CD14-positive monocyte (primary cell): ENCODE measurements around the gene TYW1. TPM values are rescaled to one million over a fixed set of nuclear protein-coding genes. Genes with fewer than 3 reads are reported as not detected.

Source experiments
- DNase-seq, 3 donors: peaks; one replicate each; pipeline ENCODE4 v3.0.0-alpha.2; 2011 to 2022
- H2AFZ ChIP-seq: 2 replicates; pipeline ENCODE4 v1.6.0; 2012; ENCODE audit warnings: mild to moderate bottlenecking, low read depth, low read length, inconsistent platforms; ENCODE audit not compliant: insufficient read depth, poor library complexity, severe bottlenecking
- H3K27ac ChIP-seq, 2 donors: 1 replicate in 1 of 2; 2 replicates in 1 of 2; pipeline ENCODE4 v1.5.1; 2012 to 2013; ENCODE audit warnings: low read length in 2 of 2, control low read depth in 1 of 2, inconsistent platforms in 1 of 2, low read depth in 1 of 2, mild to moderate bottlenecking in 1 of 2
- H3K27me3 ChIP-seq, 2 donors: one replicate each; pipeline versions ENCODE4 v1.6.0 to v1.6.1; 2011 to 2013; ENCODE audit warnings: low read length in 2 of 2; ENCODE audit not compliant: control insufficient read depth in 2 of 2, insufficient read depth in 2 of 2
- H3K36me3 ChIP-seq, 2 donors: replicated peaks in 1 of 2; 1 replicate in 1 of 2; 2 replicates in 1 of 2; pipeline versions ENCODE4 v1.5.1 to v1.6.1; 2012 to 2013; ENCODE audit warnings: low read length in 2 of 2, control low read depth in 1 of 2, inconsistent platforms in 1 of 2, mild to moderate bottlenecking in 1 of 2; ENCODE audit not compliant: insufficient read depth in 2 of 2, control insufficient read depth in 1 of 2
- H3K4me1 ChIP-seq, 2 donors: 1 replicate in 1 of 2; 2 replicates in 1 of 2; pipeline versions ENCODE4 v1.5.1 to v1.6.1; 2012 to 2013; ENCODE audit warnings: low read length in 2 of 2, control low read depth in 1 of 2, inconsistent platforms in 1 of 2, mild to moderate bottlenecking in 1 of 2, moderate library complexity in 1 of 2; ENCODE audit not compliant: insufficient read depth in 2 of 2, control insufficient read depth in 1 of 2
- H3K4me2 ChIP-seq: replicated peaks from 2 replicates; pipeline ENCODE3; 2012; ENCODE audit warnings: low read length, moderate library complexity, mild to moderate bottlenecking; ENCODE audit not compliant: poor library complexity, severe bottlenecking; ENCODE audit errors: extremely low read depth
- H3K4me3 ChIP-seq, 3 experiments: fragments of 200-600 bp in 1 of 3; sonication (generic) in 1 of 3; replicated peaks in 1 of 3; 1 replicate in 2 of 3; 2 replicates in 1 of 3; pipeline ENCODE4 v1.5.1; 2011 to 2013; ENCODE audit warnings: low read length in 3 of 3, mild to moderate bottlenecking in 3 of 3, control low read depth in 2 of 3, low read depth in 2 of 3, inconsistent platforms in 1 of 3, moderate library complexity in 1 of 3
- H3K79me2 ChIP-seq: 2 replicates; pipeline ENCODE4 v1.6.0; 2012; ENCODE audit warnings: mild to moderate bottlenecking, control low read depth, inconsistent platforms, low read length, moderate library complexity; ENCODE audit not compliant: insufficient read depth
- H3K9ac ChIP-seq: 2 replicates; pipeline ENCODE4 v1.6.0; 2017; ENCODE audit warnings: low read length, mild to moderate bottlenecking; ENCODE audit not compliant: insufficient read depth, poor library complexity, severe bottlenecking
- H3K9me3 ChIP-seq, 2 donors: replicated peaks in 1 of 2; 1 replicate in 1 of 2; 2 replicates in 1 of 2; pipeline versions ENCODE4 v1.5.1 to v1.6.1; 2012 to 2013; ENCODE audit warnings: low read length in 2 of 2, control low read depth in 1 of 2; ENCODE audit not compliant: control insufficient read depth in 1 of 2, insufficient read depth in 1 of 2
- H4K20me1 ChIP-seq: 2 replicates; pipeline ENCODE4 v1.6.0; 2012; ENCODE audit warnings: mild to moderate bottlenecking, low read length, control low read depth, moderate library complexity; ENCODE audit not compliant: insufficient read depth
- H3K27ac Mint-ChIP-seq, 7 donors: one replicate each; pipeline ENCODE4 v1.8.0; 2020; ENCODE audit warnings: mild to moderate bottlenecking in 7 of 7, mixed read lengths in 7 of 7, moderate library complexity in 6 of 7, inconsistent platforms in 2 of 7
- H3K27me3 Mint-ChIP-seq, 3 donors: one replicate each; pipeline ENCODE4 v1.8.0; 2021 to 2022; ENCODE audit warnings: low read depth in 3 of 3, mild to moderate bottlenecking in 3 of 3, mixed read lengths in 3 of 3, moderate library complexity in 3 of 3, inconsistent platforms in 1 of 3
- H3K36me3 Mint-ChIP-seq, 2 donors: one replicate each; pipeline ENCODE4 v1.8.0; 2020; ENCODE audit warnings: mixed read lengths in 2 of 2, inconsistent platforms in 1 of 2, mild to moderate bottlenecking in 1 of 2
- H3K4me1 Mint-ChIP-seq: one replicate; pipeline ENCODE4 v1.8.0; 2020; ENCODE audit warnings: mild to moderate bottlenecking, mixed read lengths
- H3K4me3 Mint-ChIP-seq, 2 donors: one replicate each; pipeline ENCODE4 v1.8.0; 2020; ENCODE audit warnings: mild to moderate bottlenecking in 2 of 2, mixed read lengths in 2 of 2, moderate library complexity in 1 of 2
- H3K9me3 Mint-ChIP-seq, 7 donors: one replicate each; pipeline ENCODE4 v1.8.0; 2020 to 2022; ENCODE audit warnings: mixed read lengths in 7 of 7, mild to moderate bottlenecking in 6 of 7, moderate library complexity in 6 of 7, inconsistent platforms in 2 of 7
- WGBS: methylation state at CpG from one replicate; pipeline ENCODE4 v1.1.5; 2013; ENCODE audit warnings: missing lambda C conversion rate; ENCODE audit not compliant: insufficient coverage; 5-methylcytosine and 5-hydroxymethylcytosine counted together
- intact Hi-C, 2 donors: fragments of 100-400 bp; cut with micrococcal nuclease; formaldehyde crosslinking; loops; one replicate each; pipeline versions ENCODE4 v1.15.0 to v1.15.1; 2023
- polyA plus RNA-seq, 3 donors: library from polyadenylated mRNA; depleted of rRNA in 1 of 3; unstranded in 2 of 3; stranded (reverse) in 1 of 3; fragments of 300-500 nt in 2 of 3; fragments of >200 nt in 1 of 3; fragmentation: Illumina TruSeq in 2 of 3; gene quantifications; 1 replicate in 2 of 3; 2 replicates in 1 of 3; pipeline ENCODE4 v1.2.3, GENCODE V29; 2012 to 2021
- TF ChIP-seq, protein P1 (sequence below): fragments of 200-600 bp; IDR thresholded peaks from one replicate; pipeline ENCODE4 v1.8.0; 2022; ENCODE audit warnings: antibody characterized with exemption, mild to moderate bottlenecking

TYW1 gene
- polyA plus RNA-seq, 3 donors: 6.3 to 9.0 (median 7.2) TPM

GRCh38 chr7:66952343-66953043 lies 44.1 kb upstream of the TYW1 start:
- Histone ChIP-seq H3K36me3 (peaks cover 88 to 98% of the 10 kb centered on the region in 2 donors), H3K4me2 (no peak overlapping the region), H3K9me3 (no peaks in the 10 kb centered on the region), H3K27me3 (no peaks in the 10 kb centered on the region), H3K9ac (no peak overlapping the region), H3K27ac (peak overlapping the region in 1 of 2 donors; percentile 14), H3K79me2 (no peaks in the 10 kb centered on the region), H2AFZ (no peak overlapping the region), H4K20me1 (no peaks in the 10 kb centered on the region), H3K4me3 (no peak overlapping the region), H3K4me1 (no peaks in the 10 kb centered on the region)
- Mint-ChIP-seq H3K4me3 (no peak overlapping the region), H3K9me3 (no peaks in the 10 kb centered on the region), H3K4me1 (no peaks in the 10 kb centered on the region), H3K36me3 (peaks cover 75 to 95% of the 10 kb centered on the region in 2 donors), H3K27ac (peak overlapping the region in 4 of 7 donors; percentile 9 to 66 (median 24)), H3K27me3 (peaks cover 0 to 1% (median 0%) of the 10 kb centered on the region in 3 donors)
- no peak for DNase-seq
- TF ChIP-seq, protein P1, sequence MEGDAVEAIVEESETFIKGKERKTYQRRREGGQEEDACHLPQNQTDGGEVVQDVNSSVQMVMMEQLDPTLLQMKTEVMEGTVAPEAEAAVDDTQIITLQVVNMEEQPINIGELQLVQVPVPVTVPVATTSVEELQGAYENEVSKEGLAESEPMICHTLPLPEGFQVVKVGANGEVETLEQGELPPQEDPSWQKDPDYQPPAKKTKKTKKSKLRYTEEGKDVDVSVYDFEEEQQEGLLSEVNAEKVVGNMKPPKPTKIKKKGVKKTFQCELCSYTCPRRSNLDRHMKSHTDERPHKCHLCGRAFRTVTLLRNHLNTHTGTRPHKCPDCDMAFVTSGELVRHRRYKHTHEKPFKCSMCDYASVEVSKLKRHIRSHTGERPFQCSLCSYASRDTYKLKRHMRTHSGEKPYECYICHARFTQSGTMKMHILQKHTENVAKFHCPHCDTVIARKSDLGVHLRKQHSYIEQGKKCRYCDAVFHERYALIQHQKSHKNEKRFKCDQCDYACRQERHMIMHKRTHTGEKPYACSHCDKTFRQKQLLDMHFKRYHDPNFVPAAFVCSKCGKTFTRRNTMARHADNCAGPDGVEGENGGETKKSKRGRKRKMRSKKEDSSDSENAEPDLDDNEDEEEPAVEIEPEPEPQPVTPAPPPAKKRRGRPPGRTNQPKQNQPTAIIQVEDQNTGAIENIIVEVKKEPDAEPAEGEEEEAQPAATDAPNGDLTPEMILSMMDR: no peak
- 92% methylated on average over 7 of the region's 11 CpGs for WGBS
- intact Hi-C loops: no loop called here

DNA sequence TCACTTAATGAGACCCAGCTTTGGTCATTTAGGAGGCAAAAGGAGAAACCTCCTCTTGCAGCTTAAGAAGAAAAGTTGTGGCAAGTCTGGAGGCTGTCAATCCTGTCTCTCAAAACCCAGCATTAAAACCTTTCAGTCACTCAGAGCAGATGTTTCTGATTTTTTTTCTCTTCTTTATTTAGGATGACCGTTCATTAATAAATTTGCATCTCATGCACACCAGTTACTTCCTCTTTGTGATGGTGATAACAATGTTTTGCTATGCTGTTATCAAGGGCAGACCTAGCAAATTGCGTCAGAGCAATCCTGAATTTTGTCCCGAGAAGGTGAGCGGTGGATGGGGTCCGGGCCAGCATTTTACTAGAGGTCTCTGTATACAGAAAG lies 43.6 kb upstream of the TYW1 start:
- Mint-ChIP-seq H3K36me3 (peaks cover 76 to 96% of the 10 kb centered on the region in 2 donors), H3K27me3 (peaks cover 0 to 1% (median 0%) of the 10 kb centered on the region in 3 donors), H3K9me3 (no peaks in the 10 kb centered on the region), H3K4me3 (no peak overlapping the region), H3K27ac (peak overlapping the region in 1 of 7 donors; percentile 66), H3K4me1 (no peaks in the 10 kb centered on the region)
- TF ChIP-seq, protein P1: no peak
- Histone ChIP-seq H2AFZ (no peak overlapping the region), H3K4me2 (no peak overlapping the region), H3K4me3 (no peak overlapping the region), H3K79me2 (no peaks in the 10 kb centered on the region), H3K9ac (no peak overlapping the region), H3K9me3 (no peaks in the 10 kb centered on the region), H3K27ac (no peak overlapping the region), H3K27me3 (no peaks in the 10 kb centered on the region), H4K20me1 (no peaks in the 10 kb centered on the region), H3K4me1 (no peaks in the 10 kb centered on the region), H3K36me3 (peaks cover 89 to 99% of the 10 kb centered on the region in 2 donors)
- intact Hi-C loops: no loop called here
- WGBS: 100% methylated on average over 4 of the region's 5 CpGs
- DNase-seq: no peak
